ENCODE measurements around the gene ARHGEF16.

The ARHGEF16 gene

GRCh38 chr1:3480369-3480719 is 25.9 kb downstream of the ARHGEF16 start:
- Histone ChIP-seq H3K9ac (ENCODE audit: low read length) (no peak overlapping the region), H3K36me3 (ENCODE audit: control insufficient read depth, insufficient read depth, low read length) (no peaks in the 10 kb centered on the region), H3K4me3 (ENCODE audit: low read length) (no peak overlapping the region), H3K27ac (ENCODE audit: low read depth, low read length) (no peak overlapping the region), H3K27me3 (ENCODE audit: control insufficient read depth, insufficient read depth, low read length) (no peaks in the 10 kb centered on the region), H3K4me1 (ENCODE audit: control insufficient read depth, insufficient read depth, low read length) (no peaks in the 10 kb centered on the region)

- H3K9ac ChIP-seq (ENCODE audit: low read length): no peak overlapping the region
- H3K4me1 ChIP-seq (ENCODE audit: control insufficient read depth, insufficient read depth, low read length): no peaks in the 10 kb centered on the region
- no peak overlapping the region for H3K27ac ChIP-seq (ENCODE audit: low read depth, low read length)
- H3K36me3 ChIP-seq (ENCODE audit: control insufficient read depth, insufficient read depth, low read length): no peaks in the 10 kb centered on the region
- H3K27me3 ChIP-seq (ENCODE audit: control insufficient read depth, insufficient read depth, low read length): no peaks in the 10 kb centered on the region
- no peak overlapping the region for H3K4me3 ChIP-seq (ENCODE audit: low read length)
Observed at GRCh38 chr1:3481046-3481445, 26.6 kb downstream of the ARHGEF16 start.

GRCh38 chr1:3481836-3482375 is 27.4 kb downstream of the ARHGEF16 start:
- Histone ChIP-seq H3K4me3 (ENCODE audit: low read length) (no peak overlapping the region), H3K9ac (ENCODE audit: low read length) (no peak overlapping the region), H3K36me3 (ENCODE audit: control insufficient read depth, insufficient read depth, low read length) (no peaks in the 10 kb centered on the region), H3K27me3 (ENCODE audit: control insufficient read depth, insufficient read depth, low read length) (no peaks in the 10 kb centered on the region), H3K4me1 (ENCODE audit: control insufficient read depth, insufficient read depth, low read length) (no peaks in the 10 kb centered on the region), H3K27ac (ENCODE audit: low read depth, low read length) (no peak overlapping the region)

GRCh38 chr1:3482378-3482849 is 27.9 kb downstream of the ARHGEF16 start:
- no peak overlapping the region for H3K27ac ChIP-seq (ENCODE audit: low read depth, low read length)
- no peak overlapping the region for H3K9ac ChIP-seq (ENCODE audit: low read length)
- no peaks in the 10 kb centered on the region for H3K36me3 ChIP-seq (ENCODE audit: control insufficient read depth, insufficient read depth, low read length)
- no peak overlapping the region for H3K4me3 ChIP-seq (ENCODE audit: low read length)
- no peaks in the 10 kb centered on the region for H3K4me1 ChIP-seq (ENCODE audit: control insufficient read depth, insufficient read depth, low read length)
- no peaks in the 10 kb centered on the region for H3K27me3 ChIP-seq (ENCODE audit: control insufficient read depth, insufficient read depth, low read length)

- no peaks in the 10 kb centered on the region for H3K36me3 ChIP-seq (ENCODE audit: control insufficient read depth, insufficient read depth, low read length)
- H3K9ac ChIP-seq (ENCODE audit: low read length): no peak overlapping the region
- H3K27ac ChIP-seq (ENCODE audit: low read depth, low read length): no peak overlapping the region
- no peaks in the 10 kb centered on the region for H3K4me1 ChIP-seq (ENCODE audit: control insufficient read depth, insufficient read depth, low read length)
- H3K4me3 ChIP-seq (ENCODE audit: low read length): no peak overlapping the region
- H3K27me3 ChIP-seq (ENCODE audit: control insufficient read depth, insufficient read depth, low read length): no peaks in the 10 kb centered on the region
Observed at GRCh38 chr1:3483380-3483779, 28.9 kb downstream of the ARHGEF16 start.

GRCh38 chr1:3483801-3484444 is 29.5 kb downstream of the ARHGEF16 start:
- Histone ChIP-seq H3K9ac (ENCODE audit: low read length) (no peak overlapping the region), H3K27ac (ENCODE audit: low read depth, low read length) (no peak overlapping the region), H3K36me3 (ENCODE audit: control insufficient read depth, insufficient read depth, low read length) (no peaks in the 10 kb centered on the region), H3K27me3 (ENCODE audit: control insufficient read depth, insufficient read depth, low read length) (no peaks in the 10 kb centered on the region), H3K4me3 (ENCODE audit: low read length) (no peak overlapping the region), H3K4me1 (ENCODE audit: control insufficient read depth, insufficient read depth, low read length) (no peaks in the 10 kb centered on the region)

- no peak overlapping the region for H3K9ac ChIP-seq (ENCODE audit: low read length)
- H3K27ac ChIP-seq (ENCODE audit: low read depth, low read length): no peak overlapping the region
- no peak overlapping the region for H3K4me3 ChIP-seq (ENCODE audit: low read length)
- no peaks in the 10 kb centered on the region for H3K4me1 ChIP-seq (ENCODE audit: control insufficient read depth, insufficient read depth, low read length)
- H3K36me3 ChIP-seq (ENCODE audit: control insufficient read depth, insufficient read depth, low read length): no peaks in the 10 kb centered on the region
- H3K27me3 ChIP-seq (ENCODE audit: control insufficient read depth, insufficient read depth, low read length): no peaks in the 10 kb centered on the region
Observed at GRCh38 chr1:3485016-3485415, 30.6 kb downstream of the ARHGEF16 start.

- no peak overlapping the region for H3K27ac ChIP-seq (ENCODE audit: low read depth, low read length)
- H3K36me3 ChIP-seq (ENCODE audit: control insufficient read depth, insufficient read depth, low read length): no peaks in the 10 kb centered on the region
- H3K4me1 ChIP-seq (ENCODE audit: control insufficient read depth, insufficient read depth, low read length): no peaks in the 10 kb centered on the region
- no peak overlapping the region for H3K9ac ChIP-seq (ENCODE audit: low read length)
- H3K27me3 ChIP-seq (ENCODE audit: control insufficient read depth, insufficient read depth, low read length): no peaks in the 10 kb centered on the region
- H3K4me3 ChIP-seq (ENCODE audit: low read length): no peak overlapping the region
Observed at GRCh38 chr1:3488432-3488831, 34.0 kb downstream of the ARHGEF16 start.

GRCh38 chr1:3490046-3490745 is 35.7 kb downstream of the ARHGEF16 start:
- H3K4me3 ChIP-seq (ENCODE audit: low read length): no peak overlapping the region
- no peaks in the 10 kb centered on the region for H3K36me3 ChIP-seq (ENCODE audit: control insufficient read depth, insufficient read depth, low read length)
- no peaks in the 10 kb centered on the region for H3K4me1 ChIP-seq (ENCODE audit: control insufficient read depth, insufficient read depth, low read length)
- H3K27me3 ChIP-seq (ENCODE audit: control insufficient read depth, insufficient read depth, low read length): no peaks in the 10 kb centered on the region
- H3K27ac ChIP-seq (ENCODE audit: low read depth, low read length): no peak overlapping the region
- H3K9ac ChIP-seq (ENCODE audit: low read length): no peak overlapping the region

GRCh38 chr1:3491291-3492246 is 37.1 kb downstream of the ARHGEF16 start:
- H3K27me3 ChIP-seq (ENCODE audit: control insufficient read depth, insufficient read depth, low read length): no peaks in the 10 kb centered on the region
- no peak overlapping the region for H3K9ac ChIP-seq (ENCODE audit: low read length)
- peak overlapping the region; percentile 18 for H3K4me3 ChIP-seq (ENCODE audit: low read length)
- no peak overlapping the region for H3K27ac ChIP-seq (ENCODE audit: low read depth, low read length)
- H3K36me3 ChIP-seq (ENCODE audit: control insufficient read depth, insufficient read depth, low read length): no peaks in the 10 kb centered on the region
- no peaks in the 10 kb centered on the region for H3K4me1 ChIP-seq (ENCODE audit: control insufficient read depth, insufficient read depth, low read length)

GRCh38 chr1:3492545-3493246 is 38.2 kb downstream of the ARHGEF16 start:
- Histone ChIP-seq H3K36me3 (ENCODE audit: control insufficient read depth, insufficient read depth, low read length) (no peaks in the 10 kb centered on the region), H3K4me1 (ENCODE audit: control insufficient read depth, insufficient read depth, low read length) (no peaks in the 10 kb centered on the region), H3K9ac (ENCODE audit: low read length) (no peak overlapping the region), H3K4me3 (ENCODE audit: low read length) (no peak overlapping the region), H3K27ac (ENCODE audit: low read depth, low read length) (no peak overlapping the region), H3K27me3 (ENCODE audit: control insufficient read depth, insufficient read depth, low read length) (no peaks in the 10 kb centered on the region)
